ENCODE measurements around the gene FBXL22.
A peak's percentile ranks its signal among the peaks of the same experiment; 100 is the strongest.

Gene FBXL22, protein sequence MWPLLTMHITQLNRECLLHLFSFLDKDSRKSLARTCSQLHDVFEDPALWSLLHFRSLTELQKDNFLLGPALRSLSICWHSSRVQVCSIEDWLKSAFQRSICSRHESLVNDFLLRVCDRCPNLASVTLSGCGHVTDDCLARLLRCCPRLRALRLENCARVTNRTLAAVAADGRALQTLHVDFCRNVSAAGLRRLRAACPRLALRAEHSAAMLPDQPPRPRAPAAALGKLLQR

DNA sequence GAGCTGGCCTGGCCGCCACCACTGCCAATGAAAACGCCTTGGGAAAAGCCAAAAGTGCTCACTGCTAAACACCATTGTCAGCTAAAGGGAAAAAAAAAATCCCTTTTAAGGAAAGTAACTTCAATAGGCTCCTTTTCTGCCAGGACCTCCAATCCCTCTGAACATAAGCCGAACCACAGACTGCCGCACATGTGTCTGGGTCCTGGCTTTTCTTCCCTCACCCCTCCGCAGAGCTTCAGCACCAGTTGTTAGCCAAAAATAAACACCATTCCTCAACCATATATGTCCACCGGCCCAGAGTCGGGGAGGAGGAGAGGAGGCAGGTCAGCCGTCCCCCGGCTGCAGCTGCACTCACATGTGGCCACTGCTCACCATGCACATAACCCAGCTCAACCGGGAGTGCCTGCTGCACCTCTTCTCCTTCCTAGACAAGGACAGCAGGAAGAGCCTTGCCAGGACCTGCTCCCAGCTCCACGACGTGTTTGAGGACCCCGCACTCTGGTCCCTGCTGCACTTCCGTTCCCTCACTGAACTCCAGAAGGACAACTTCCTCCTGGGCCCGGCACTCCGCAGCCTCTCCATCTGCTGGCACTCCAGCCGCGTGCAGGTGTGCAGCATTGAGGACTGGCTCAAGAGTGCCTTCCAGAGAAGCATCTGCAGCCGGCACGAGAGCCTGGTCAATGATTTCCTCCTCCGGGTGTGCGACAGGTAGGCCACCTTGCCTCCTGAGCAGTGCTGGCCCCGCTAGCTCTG lies at the start of gene FBXL22:
Gene FBXL22, plus strand, starts transcription at position 350 of the 753 bp plus-strand sequence. Its CDS starts 6 bp downstream, at position 356.
- no peak for DNase-seq

DNA sequence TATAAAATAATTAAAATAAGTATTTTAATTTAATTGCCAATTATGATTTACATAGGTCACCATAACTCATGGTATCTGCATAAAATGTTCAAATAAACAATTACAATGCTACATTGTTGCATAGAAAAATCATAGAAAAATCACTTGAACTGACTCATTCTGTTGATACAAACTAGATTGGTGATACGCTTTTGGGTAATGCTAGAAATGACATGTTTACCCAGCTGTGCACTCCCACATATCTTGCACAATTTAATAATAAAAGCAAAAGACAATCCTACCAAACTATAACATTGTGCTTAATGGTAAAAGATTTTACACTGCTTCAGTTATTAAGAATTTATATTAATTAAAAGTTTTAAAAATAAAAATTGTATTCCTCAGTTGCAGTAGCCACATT lies 45.8 kb upstream of the FBXL22 start:
- DNase-seq = no peak

DNA sequence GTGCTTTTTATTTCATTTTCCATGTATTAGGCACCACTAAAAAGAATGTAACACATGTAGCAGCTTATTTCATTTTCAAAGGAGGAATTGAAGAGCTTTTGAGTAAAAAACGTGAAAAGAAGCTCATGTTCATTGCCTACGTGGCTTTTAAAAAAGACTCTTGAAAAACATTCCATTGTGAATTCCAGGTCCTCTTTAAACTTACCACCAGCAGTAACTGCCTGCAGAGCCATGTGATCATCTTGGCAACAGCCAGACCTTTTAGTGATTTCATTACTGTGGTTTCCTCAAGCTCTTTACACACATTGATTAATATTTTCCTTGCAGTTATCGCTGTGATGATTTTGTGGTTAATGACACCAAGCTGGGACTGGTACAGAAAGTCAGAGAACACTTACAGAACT lies 43.8 kb upstream of the FBXL22 start:
- DNase-seq = peak; percentile 3

DNA sequence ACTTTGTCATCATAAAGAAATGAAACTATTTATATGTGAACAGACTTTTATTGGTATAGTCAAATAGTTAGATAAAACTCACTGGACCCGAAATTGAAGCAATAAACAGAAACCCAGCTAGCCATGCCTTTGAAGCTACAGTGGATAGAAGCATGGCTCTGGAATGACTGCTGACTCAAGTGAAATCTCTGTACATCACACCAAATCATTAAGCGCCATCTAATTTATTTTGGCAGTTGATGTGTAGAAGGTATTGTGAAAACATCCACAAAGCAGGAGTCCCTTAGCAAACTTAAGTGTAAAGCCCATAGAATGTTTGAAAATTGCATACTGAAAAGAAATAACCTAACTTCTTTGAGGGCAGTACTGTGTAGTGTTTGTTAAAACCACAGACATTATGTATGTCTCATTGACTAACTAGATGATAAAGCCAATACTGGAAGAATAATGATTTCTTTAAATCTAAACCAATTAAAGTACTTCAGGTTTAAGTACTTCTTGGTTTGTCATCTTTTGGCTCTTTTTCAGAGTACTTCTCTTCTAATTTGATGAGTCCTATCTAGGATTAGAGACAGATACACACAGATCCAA lies 42.8 kb upstream of the FBXL22 start:
- no peak for DNase-seq

DNA sequence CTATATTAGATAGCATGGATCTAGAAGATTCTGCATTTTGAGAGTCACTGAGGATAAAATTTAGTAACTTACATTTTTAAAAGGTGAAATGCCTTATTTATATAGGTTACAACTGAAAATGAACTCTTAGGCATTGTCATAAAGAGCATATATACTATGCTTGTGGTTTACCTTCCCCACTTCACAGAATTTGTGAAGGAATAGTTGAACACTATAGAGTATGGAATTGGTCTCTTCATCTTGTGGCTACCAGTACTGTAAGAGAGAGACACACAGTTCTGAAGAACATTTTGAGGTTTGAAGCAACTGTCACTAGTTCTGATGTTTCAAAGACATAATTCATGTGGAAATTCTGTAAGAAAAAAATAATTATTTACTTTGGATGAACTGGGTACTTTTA lies 41.7 kb upstream of the FBXL22 start:
- no peak for DNase-seq

DNA sequence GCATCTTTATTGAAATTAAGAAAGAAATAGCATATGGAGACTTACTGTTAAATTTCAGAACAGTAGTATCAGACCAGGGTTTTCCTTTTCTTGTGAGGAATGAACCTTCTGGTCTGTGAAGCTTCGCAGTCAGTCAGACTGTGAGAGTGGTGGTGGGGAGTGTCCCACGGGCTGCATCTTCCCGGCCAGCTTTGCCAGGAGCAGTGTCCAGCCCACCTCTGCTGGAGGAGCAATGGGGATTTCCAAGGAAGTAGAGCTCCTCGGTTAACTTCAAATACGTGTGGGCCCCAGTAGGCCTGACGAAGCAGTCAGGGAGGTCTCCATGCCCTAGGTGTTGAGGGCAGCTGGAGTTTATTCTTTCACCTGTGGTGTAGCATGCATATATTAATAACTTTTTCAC lies 40.9 kb upstream of the FBXL22 start:
- no peak for DNase-seq

DNA sequence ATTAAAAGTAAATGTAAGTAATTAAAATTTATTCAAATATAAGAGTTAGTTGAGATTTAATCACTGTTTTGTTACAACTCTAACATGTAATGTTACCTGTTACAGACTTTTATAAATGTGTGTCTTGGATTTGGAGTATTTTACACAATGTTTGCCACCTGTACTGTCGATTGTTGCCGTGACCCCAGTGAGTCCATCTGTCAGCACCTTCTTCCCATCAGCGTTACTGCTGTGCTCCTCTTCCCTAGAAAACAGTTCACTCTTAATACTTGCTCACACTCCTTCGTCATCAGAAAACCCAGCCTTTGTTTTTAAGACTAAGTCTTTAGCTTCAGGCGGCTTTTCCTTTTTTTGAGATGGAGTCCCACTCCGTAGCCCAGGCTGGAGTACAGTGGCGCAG lies 40.5 kb upstream of the FBXL22 start:
- no peak for DNase-seq

DNA sequence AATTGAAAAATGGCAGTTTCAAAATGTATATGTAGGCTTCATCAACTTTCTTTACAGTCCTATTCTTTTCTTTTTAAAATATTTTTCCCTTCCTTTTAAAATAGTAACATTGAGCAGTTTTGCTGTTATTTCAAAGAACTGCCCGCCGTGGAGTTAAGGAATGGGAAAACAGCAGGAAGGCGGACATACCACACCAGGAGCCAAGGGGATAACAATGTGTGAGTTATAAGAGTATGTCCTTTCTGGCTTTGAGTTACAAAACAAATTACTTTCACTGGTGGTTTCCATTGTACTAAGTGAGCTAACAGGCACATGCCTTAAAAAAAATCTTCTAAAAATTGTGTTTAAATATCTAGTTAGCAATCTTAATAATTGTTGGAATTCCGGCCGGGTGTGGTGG lies 37.4 kb upstream of the FBXL22 start:
- DNase-seq = no peak

DNA sequence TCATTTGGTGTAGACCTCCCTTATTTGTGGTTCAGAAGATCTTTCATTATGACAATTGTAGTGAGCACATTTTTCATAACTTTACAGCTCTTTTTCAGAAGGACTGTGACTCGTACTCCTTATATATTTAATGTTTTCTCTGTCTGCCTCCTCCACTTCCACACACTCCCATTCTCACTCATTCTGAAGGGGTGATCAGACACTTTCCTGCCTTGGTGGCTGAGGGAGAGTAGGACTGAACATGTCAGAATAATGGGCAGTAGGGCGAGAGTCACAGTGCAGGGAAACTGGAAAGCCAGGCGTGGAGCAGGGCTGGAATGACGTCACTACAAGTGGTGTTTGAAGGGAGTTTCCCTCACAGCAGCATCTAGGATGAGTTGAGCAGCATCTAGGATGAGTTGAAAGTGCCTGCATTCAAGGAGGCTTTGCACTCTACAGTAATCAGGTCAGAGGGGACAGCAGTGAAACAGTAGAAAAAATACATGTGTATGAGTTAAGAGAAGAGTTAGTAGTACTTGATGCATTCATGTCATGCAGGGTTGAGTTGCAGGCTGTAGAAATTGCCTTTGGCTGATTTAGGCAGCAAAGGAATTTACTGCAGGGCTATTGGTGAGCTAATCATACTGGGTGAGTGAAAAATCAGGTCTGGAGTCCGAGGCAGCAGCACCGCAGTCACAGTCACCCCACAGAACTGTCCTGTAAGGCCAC lies 36.3 kb upstream of the FBXL22 start:
- DNase-seq = peak; percentile 65

DNA sequence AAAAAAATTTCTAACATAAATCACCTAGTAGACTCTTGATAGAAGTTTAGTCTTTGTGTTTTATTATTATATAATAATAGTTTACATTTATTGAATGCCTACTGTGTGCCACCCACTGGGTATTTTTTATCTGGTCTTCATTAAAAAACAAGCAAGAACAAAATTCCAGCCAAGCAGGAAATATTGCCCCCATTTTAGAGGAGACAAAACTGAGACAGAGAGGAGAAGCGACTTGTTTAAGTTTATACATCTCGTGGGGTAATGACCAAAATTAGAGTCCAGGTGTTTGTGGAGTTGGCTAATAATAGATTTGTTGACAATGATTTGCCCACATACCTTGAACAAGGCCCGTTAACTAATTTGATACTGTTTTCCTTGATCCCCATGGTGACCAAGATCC lies 33.1 kb upstream of the FBXL22 start:
- no peak for DNase-seq

DNA sequence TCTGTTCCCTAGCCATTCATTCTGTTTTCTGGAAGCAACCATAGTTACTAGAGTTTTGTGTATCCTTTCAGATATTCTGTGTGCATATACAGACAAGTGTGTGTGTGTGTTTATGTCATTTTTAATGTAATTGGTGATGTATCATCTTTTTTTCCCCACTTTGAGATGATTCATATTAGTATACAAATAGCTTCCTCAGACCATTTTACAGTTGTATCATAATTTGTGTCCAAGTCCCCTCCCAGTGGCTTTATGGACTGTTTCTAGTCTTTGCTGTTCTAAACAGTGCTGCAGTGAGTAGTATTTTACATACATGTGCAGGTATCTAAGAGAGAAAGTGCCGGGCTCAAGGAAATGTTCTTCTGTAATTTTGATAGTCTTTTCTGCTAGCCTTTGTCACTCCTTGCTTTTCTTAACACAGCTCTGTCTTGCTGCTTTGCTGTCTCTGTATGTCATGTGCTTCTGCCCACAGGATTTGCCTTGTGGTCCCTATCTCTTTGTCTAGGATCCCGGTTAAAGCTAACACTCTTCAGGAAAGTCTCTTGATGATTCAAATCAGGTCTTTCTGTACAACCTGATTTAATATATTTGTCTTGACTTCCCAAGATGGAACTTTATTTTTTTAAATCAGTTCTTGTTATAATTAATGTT lies 31.5 kb upstream of the FBXL22 start:
- DNase-seq = no peak

DNA sequence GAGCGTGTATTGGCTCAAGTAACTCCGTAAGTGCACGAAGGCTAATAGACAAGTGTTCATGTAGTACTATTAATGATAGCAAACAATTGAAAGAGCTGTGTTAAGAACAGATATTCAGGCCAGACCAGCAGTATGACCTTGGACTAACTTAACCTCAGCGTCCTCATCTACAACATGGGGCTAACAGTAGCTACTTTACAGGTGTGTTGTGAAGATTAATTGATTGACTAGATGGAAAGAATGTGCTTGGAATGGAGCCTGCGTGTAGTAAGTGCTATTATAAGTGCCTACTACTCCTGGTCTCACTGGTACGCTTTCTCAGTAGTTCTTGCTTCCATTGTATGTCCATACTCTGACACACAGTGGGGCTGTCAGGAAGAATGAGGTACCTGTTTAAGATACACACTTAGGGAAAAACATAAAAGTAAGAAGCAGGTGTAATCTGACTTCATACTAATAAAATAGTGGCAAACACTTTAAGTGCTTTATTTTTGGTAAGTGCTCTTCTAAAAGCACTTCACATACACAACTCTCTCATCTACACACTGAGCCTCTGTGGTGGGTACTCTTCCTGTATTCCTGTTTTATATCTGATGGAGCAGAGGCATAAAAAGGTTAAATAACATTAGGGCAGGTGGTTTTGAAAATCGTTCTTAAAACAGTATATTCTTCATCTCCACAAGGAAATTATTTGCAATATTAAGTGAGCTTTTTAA lies 24.3 kb upstream of the FBXL22 start:
- no peak for DNase-seq

DNA sequence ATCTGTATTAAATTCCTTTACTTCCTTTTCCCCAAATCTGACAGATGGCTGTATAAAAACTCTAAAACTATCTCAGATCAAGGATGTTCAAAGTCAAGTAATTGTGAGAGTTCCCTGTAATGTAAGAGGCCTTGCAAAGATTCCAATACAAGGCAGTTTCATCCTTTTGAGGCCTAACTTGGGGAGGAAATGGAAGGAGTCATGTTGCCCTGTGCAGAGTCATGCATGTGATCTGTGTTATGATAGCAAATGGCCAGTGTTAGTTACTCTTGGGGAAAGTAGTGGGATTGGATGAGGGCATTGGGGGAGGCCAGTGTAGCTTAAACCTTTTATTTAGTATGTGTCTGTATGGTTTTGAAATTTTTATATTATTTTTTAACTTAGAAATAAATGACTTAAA lies 23.7 kb upstream of the FBXL22 start:
- no peak for DNase-seq

DNA sequence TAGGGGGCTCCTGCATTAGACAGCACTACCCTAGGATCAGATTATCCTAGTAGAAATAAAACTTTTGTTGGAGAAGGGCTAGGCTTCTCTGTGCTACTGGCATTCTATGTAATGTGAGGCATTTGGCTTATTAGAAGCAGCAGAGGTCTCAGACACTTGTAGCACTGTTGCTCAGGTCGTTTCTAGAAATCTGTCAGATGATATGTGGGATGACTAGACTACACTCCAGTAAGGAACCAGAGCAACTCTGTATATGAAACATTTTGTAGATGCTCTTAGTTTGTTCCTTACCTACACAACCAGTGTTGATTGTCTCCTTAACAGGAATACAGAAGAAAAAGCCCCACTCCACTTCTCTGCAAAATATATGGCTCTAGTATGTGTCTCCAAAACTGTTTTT lies 21.9 kb upstream of the FBXL22 start:
- no peak for DNase-seq

DNA sequence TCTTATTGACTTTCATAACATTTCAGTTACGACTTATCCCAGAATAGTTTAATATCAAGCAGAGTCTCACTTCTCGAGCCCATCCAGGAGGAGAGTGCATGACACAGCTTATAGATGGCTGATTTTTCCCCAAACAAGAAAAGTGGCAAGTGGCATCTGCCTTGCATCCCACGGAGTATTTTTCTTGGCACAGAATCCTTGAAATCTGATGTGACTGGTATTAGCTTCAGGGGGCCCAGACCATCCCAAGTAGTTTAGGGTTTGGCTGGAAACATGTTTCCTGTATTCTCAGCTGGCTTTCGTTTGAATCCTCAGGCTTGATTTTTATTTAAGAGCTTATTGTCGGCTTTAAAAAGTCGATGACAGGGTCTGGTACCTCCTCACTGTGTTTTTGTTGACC lies 20.7 kb upstream of the FBXL22 start:
- no peak for DNase-seq

DNA sequence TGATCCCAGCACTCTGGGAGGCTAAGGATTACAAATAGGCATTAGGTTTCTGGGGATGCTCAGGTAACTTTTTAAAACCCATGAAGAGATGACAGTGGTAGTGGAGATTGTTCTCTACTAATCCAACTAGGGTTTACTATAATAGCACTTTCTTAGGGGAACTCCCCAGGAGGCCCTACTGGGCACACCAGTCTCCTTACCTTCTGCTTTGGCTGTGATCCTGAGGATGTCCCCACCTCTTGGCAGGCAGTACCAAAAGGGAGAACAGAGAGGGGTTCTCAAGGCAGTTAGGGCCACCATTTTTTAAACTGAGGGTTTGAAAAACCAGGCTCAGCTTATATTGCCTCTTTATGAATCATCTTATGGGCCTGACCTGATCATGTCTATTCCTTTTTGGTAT lies 15.0 kb upstream of the FBXL22 start:
- no peak for DNase-seq

DNA sequence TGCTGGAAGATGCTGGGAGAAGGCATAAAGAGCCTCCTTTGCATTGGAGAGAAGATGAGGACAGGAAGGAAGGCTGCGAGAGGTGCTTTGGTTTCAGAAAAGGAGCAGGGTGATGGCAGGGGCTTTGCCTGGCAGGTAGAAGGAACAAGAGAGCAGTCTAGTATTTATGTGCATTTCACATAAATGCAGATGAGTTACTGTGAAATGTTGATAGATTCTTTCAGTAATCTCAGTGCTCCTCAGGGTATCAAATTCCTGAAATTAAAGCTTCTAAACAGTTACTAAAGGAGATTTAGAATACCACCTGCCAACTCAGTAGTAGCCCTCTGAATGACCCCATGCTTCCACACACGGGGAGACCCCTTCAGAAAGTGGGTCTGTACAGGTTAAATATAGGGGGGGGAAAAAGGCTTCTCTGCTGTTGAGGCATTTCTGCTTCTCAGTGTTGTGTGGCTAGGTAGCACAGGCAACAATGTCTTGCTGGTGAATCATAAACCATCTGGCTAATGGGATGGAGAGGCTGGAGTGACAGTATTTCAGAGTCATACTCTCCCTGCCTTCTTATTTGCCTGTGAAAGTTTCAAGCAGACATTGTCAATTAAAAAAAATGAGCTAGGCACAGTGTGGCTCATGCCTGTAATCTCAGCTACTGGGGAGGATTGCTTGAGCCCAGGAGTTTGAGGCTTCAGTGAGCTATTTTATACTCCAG lies 14.3 kb upstream of the FBXL22 start:
- no peak for DNase-seq

DNA sequence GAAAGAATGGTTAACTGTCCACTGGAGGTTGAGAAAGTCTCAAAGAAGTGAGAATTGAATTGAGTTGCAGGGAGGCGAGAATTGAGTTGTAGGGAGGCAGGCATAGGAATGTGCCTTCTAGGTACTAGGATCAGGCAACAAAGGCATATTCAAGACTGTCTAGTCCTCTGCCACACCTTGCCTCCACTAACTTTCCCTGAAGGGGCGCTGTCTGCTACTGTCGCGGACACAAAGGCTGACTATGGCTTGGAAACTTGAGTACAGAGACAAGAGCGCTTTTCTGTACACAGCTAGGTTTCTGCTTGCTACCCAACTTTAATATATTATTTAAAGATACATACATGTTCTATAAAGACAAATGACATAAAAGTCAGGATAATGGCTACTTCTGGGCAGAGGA lies 10.4 kb upstream of the FBXL22 start:
- no peak for DNase-seq

DNA sequence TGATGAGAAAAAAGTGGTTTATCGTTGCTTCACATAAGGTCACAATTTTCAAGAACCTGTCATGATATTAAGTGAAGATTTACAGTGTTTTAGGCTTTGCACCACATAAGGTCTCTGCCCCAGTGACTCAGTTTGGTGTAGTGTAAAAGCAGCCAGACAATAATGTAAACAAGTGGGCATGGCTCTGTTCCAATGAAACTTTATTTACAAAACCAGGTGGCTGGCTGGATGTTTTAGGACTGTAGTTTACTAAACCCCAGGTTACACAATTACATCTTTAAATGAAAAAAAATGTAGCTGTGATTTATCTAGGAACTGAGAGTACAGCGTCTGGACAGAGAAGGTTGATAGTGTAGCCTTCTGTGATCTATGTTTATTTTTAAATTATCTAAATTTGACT lies 9.7 kb upstream of the FBXL22 start:
- DNase-seq = no peak

DNA sequence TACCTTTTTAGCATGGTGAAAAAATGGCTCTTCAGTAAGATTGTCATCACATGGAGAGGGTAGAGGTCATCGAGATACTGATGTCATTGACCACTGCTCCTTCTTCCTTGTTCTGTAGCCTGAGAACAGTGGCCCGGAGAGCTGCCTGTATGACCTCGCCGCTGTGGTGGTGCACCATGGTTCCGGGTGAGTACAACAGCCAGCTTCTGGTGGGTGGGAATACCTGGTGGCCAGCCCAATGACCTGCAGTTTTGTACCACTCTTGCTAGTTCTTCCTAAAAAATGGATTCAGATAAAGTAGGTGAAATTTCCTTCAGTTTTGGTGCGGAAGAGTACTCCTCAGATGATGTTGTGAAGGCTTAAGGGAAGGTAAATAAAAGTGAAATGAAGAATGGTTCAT lies 8.4 kb upstream of the FBXL22 start:
- DNase-seq = no peak

DNA sequence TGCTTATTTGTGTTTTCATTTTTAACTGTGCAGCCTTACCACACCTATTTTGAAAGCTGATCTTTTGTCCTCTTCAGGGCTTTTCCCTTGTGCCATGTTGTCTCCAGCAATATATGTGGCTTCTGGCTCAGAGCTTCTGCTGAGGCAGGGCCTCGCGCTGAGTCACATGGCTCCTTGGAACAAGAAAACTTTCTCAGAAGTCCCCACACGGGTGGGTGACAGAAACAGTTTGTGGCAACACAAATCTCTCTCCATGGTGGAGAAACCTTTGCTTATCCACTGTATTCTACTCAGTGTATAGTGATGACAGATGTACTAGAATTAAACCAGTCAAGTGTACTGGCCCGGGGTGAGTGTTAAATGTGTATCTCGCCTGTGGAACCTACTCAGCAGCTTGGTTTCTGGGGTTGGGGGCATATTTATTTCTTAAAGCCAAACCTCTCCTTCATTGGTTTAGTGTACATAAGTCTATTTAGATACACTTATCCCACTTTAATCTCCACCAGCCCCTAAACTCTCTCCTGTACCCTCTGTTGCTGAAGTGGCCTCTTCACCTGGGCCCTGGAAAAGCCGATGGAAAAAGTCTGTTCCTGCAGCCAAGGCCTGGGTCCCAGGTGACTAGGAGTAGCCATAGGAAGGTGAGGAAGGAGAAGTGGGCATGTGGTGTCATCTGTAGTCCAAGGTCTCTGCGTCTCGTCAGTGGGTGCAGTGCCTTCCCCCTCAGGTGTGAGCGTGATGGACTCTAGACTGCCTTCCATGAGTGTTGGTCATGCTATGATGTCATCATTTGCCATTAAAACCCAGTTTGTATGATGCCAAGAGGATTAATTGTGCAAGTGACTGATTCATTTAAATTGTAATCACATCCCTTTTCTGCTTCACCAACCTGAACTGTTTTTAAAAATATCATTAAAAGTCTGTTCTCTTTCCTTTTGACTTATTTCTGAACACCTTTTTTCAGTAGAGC lies 3.2 kb upstream of the FBXL22 start:
- peak; percentile 35 for DNase-seq
